HG02943 (cell line): Measurements from ENCODE around the gene CPEB2.

Experiments
- ATAC-seq: cut with Tn5 transposase; IDR thresholded peaks from one replicate; pipeline ENCODE4 v1.9.1; 2021; ENCODE audit warnings: mild to moderate bottlenecking, low read depth, moderate library complexity; ENCODE audit not compliant: unreplicated experiment

Gene CPEB2

GRCh38 chr4:15001869-15002658 is at the start of gene CPEB2:
Gene CPEB2, plus strand, starts transcription at chr4:15002481. Its CDS starts 193 bp downstream, at chr4:15002674.
- peak; percentile 60 for ATAC-seq

GRCh38 chr4:14958436-14958835 is 43.8 kb upstream of the CPEB2 start:
- ATAC-seq = no peak

- ATAC-seq = no peak
Measured at GRCh38 chr4:14961292-14961691, 41.0 kb upstream of the CPEB2 start.

- no peak for ATAC-seq
Measured at GRCh38 chr4:14965071-14965470, 37.2 kb upstream of the CPEB2 start.

GRCh38 chr4:14967982-14968381 is 34.3 kb upstream of the CPEB2 start:
- ATAC-seq = no peak

- ATAC-seq = no peak
Measured at GRCh38 chr4:14977830-14978229, 24.5 kb upstream of the CPEB2 start.

GRCh38 chr4:14984448-14984847 is 17.8 kb upstream of the CPEB2 start:
- no peak for ATAC-seq

- no peak for ATAC-seq
Measured at GRCh38 chr4:14985161-14985560, 17.1 kb upstream of the CPEB2 start.

GRCh38 chr4:14985843-14986242 is 16.4 kb upstream of the CPEB2 start:
- no peak for ATAC-seq

GRCh38 chr4:14987054-14987453 is 15.2 kb upstream of the CPEB2 start:
- ATAC-seq = no peak

GRCh38 chr4:14990484-14990883 is 11.8 kb upstream of the CPEB2 start:
- no peak for ATAC-seq

GRCh38 chr4:14994242-14994641 is 8.0 kb upstream of the CPEB2 start:
- no peak for ATAC-seq

GRCh38 chr4:15001248-15001868 is 923 bp upstream of the CPEB2 start:
- peak; percentile 19 for ATAC-seq

- ATAC-seq = peak; percentile 23
Measured at GRCh38 chr4:15002659-15003400, 549 bp downstream of the CPEB2 start.

- peak; percentile 16 for ATAC-seq
Measured at GRCh38 chr4:15003401-15003890, 1.2 kb downstream of the CPEB2 start.

- ATAC-seq = no peak
Measured at GRCh38 chr4:15003891-15004738, 1.8 kb downstream of the CPEB2 start.

- no peak for ATAC-seq
Measured at GRCh38 chr4:15004739-15005301, 2.5 kb downstream of the CPEB2 start.

GRCh38 chr4:15005474-15006115 is 3.3 kb downstream of the CPEB2 start:
- ATAC-seq = no peak

GRCh38 chr4:15006416-15007024 is 4.2 kb downstream of the CPEB2 start:
- no peak for ATAC-seq
